K562 (cell line): ENCODE results near the gene ADAMTS10. TPM values are rescaled to one million over a fixed set of nuclear protein-coding genes. Genes with fewer than 3 reads are reported as not detected.

Experiments used
- ARID1B ChIP-seq: fragments of 450-650 bp; IDR thresholded peaks from 2 replicates; pipeline ENCODE4 v1.6.1; 2016; ENCODE audit warnings: antibody characterized with exemption, mild to moderate bottlenecking, inconsistent platforms
- BCL6 ChIP-seq: fragments of 250-450 bp; sonication (Bioruptor Pico); IDR thresholded peaks from 2 replicates; pipeline ENCODE4 v1.4.0; 2020
- BRF1 ChIP-seq: IDR thresholded peaks from 3 replicates; pipeline ENCODE4 v1.6.1; 2011; ENCODE audit warnings: borderline replicate concordance, mild to moderate bottlenecking; ENCODE audit not compliant: insufficient read length; ENCODE audit errors: extremely low read depth
- CBFA2T2 ChIP-seq: fragments of 450-650 bp; conservative IDR thresholded peaks from 2 replicates; pipeline ENCODE4 v1.6.1; 2017; ENCODE audit warnings: mild to moderate bottlenecking
- CBFA2T3 ChIP-seq: fragments of 450-650 bp; IDR thresholded peaks from 2 replicates; pipeline ENCODE4 v1.6.1; 2017
- CBFB ChIP-seq: sonication (generic); formaldehyde crosslinking; IDR thresholded peaks from 2 replicates; pipeline ENCODE4 v1.4.0; 2020; ENCODE audit warnings: mild to moderate bottlenecking, missing genetic modification reagents
- ETV1 ChIP-seq: fragments of 450-650 bp; conservative IDR thresholded peaks from 2 replicates; pipeline ENCODE4 v1.6.1; 2016; ENCODE audit warnings: missing genetic modification characterization, control low read depth, low read depth, missing compliant biosample characterization
- GATAD2B ChIP-seq: fragments of 450-650 bp; IDR thresholded peaks from 2 replicates; pipeline ENCODE4 v1.6.1; 2017; ENCODE audit warnings: mild to moderate bottlenecking, borderline replicate concordance
- HMBOX1 ChIP-seq: sonication (generic); IDR thresholded peaks from 2 replicates; pipeline ENCODE4 v1.6.1; 2016
- JUND ChIP-seq, 2 experiments: IDR thresholded peaks; 2 replicates in 1 of 2; 3 replicates in 1 of 2; pipeline ENCODE4 v1.6.1; 2011; ENCODE audit warnings: borderline replicate concordance in 2 of 2, low read depth in 2 of 2, low read length in 2 of 2, improper control_type of control experiment in 1 of 2, missing biosample characterization in 1 of 2, missing genetic modification characterization in 1 of 2, missing genetic modification reagents in 1 of 2
- KLF16 ChIP-seq: IDR thresholded peaks from 2 replicates; pipeline ENCODE4 v1.6.1; 2016; ENCODE audit warnings: antibody characterized with exemption
- LEF1 ChIP-seq: fragments of 450-650 bp; IDR thresholded peaks from 2 replicates; pipeline ENCODE4 v1.6.1; 2016; ENCODE audit warnings: mild to moderate bottlenecking
- MBD2 ChIP-seq: sonication (generic); IDR thresholded peaks from 2 replicates; pipeline ENCODE4 v1.6.1; 2016; ENCODE audit warnings: low read depth, borderline replicate concordance
- MCM5 ChIP-seq: fragments of 450-650 bp; IDR thresholded peaks from 2 replicates; pipeline ENCODE4 v1.6.1; 2016; ENCODE audit warnings: low read depth
- NBN ChIP-seq: fragments of 450-650 bp; IDR thresholded peaks from 2 replicates; pipeline ENCODE4 v1.6.1; 2016; ENCODE audit warnings: low read depth, mild to moderate bottlenecking
- NCOR1 ChIP-seq: fragments of 450-650 bp; IDR thresholded peaks from 2 replicates; pipeline ENCODE4 v1.6.1; 2016; ENCODE audit warnings: mild to moderate bottlenecking, moderate library complexity
- NR2C1 ChIP-seq, 2 experiments: fragments of 450-650 bp; IDR thresholded peaks; 2 replicates each; pipeline ENCODE4 v1.6.1; 2017; ENCODE audit warnings: mild to moderate bottlenecking in 2 of 2, antibody characterized with exemption in 1 of 2, inconsistent platforms in 1 of 2, missing compliant biosample characterization in 1 of 2, missing genetic modification characterization in 1 of 2
- OTX1 ChIP-seq: fragments of 450-650 bp; formaldehyde crosslinking; IDR thresholded peaks from 2 replicates; pipeline ENCODE4 v1.4.0; 2022; ENCODE audit warnings: mild to moderate bottlenecking
- RBBP5 ChIP-seq: fragments of 200-600 bp; sonication (generic); IDR thresholded peaks from 2 replicates; pipeline ENCODE4 v1.6.1; 2012; ENCODE audit warnings: borderline replicate concordance, mild to moderate bottlenecking, low read length, control low read depth, inconsistent platforms; ENCODE audit not compliant: insufficient read depth, poor library complexity, severe bottlenecking
- RBM39 ChIP-seq: fragments of 200-400 bp; formaldehyde crosslinking; optimal IDR thresholded peaks from 2 replicates; pipeline ENCODE3; 2018; ENCODE audit warnings: low read depth, low read length
- SMAD1 ChIP-seq: fragments of 150-350 bp; IDR thresholded peaks from 2 replicates; pipeline ENCODE4 v1.6.1; 2014; ENCODE audit warnings: low read length, low read depth; ENCODE audit not compliant: partially characterized antibody
- SMARCC2 ChIP-seq: fragments of 450-650 bp; IDR thresholded peaks from 2 replicates; pipeline ENCODE4 v1.6.1; 2017; ENCODE audit warnings: antibody characterized with exemption, moderate library complexity, mild to moderate bottlenecking, low read depth
- SMARCE1 ChIP-seq: fragments of 450-650 bp; IDR thresholded peaks from 2 replicates; pipeline ENCODE4 v1.7.1; 2016; ENCODE audit warnings: mild to moderate bottlenecking
- TARDBP ChIP-seq: fragments of 450-650 bp; IDR thresholded peaks from 2 replicates; pipeline ENCODE4 v1.6.1; 2016
- TOE1 ChIP-seq, 2 experiments: fragments of 450-650 bp in 1 of 2; sonication (generic) in 1 of 2; formaldehyde crosslinking in 1 of 2; IDR thresholded peaks; 2 replicates each; pipeline versions ENCODE4 v1.7.1 to v1.8.0; 2016 to 2022; ENCODE audit warnings: borderline replicate concordance in 2 of 2, mild to moderate bottlenecking in 2 of 2, antibody characterized with exemption in 1 of 2, inconsistent platforms in 1 of 2, low read depth in 1 of 2, missing genetic modification reagents in 1 of 2, moderate library complexity in 1 of 2
- ZKSCAN3 ChIP-seq: fragments of 250-450 bp; sonication (Bioruptor Pico); IDR thresholded peaks from 2 replicates; pipeline ENCODE4 v1.4.0; 2020
- ZNF24 ChIP-seq: fragments of 450-650 bp; IDR thresholded peaks from 2 replicates; pipeline ENCODE4 v1.6.1; 2016
- ZNF280A ChIP-seq: fragments of 450-650 bp; IDR thresholded peaks from 2 replicates; pipeline ENCODE4 v1.6.1; 2018; ENCODE audit warnings: mild to moderate bottlenecking, low read depth; ENCODE audit not compliant: partially characterized antibody
- ZNF583 ChIP-seq: fragments of 250-450 bp; sonication (Bioruptor Pico); IDR thresholded peaks from 2 replicates; pipeline ENCODE4 v1.4.0; 2020
- polyA plus RNA-seq, 8 experiments: library from polyadenylated mRNA; depleted of rRNA in 4 of 8; stranded (reverse) in 5 of 8; unstranded in 3 of 8; fragments of >200 nt; fragmentation: Nextera tagmentation in 2 of 8; fragmentation: Illumina TruSeq in 1 of 8; extraction: Ambion mirVana in 2 of 8; extraction: Trizol in 1 of 8; gene quantifications; 2 replicates each; pipeline versions ENCODE4 v1.2.1 to v1.2.3, GENCODE V29; 2011 to 2014; ENCODE audit warnings: inconsistent platforms in 1 of 8, missing spikeins in 1 of 8
- total RNA-seq, 7 experiments: library from RNA; depleted of rRNA in 6 of 7; stranded (reverse); fragments of >200 nt in 6 of 7; fragmentation: Illumina TruSeq in 2 of 7; extraction: Trizol in 2 of 7; gene quantifications; 2 replicates each; pipeline versions ENCODE4 v1.2.1 to v1.2.3, GENCODE V29; 2011 to 2021; ENCODE audit warnings: low replicate concordance in 1 of 7

ADAMTS10 gene
- total and polyA plus RNA-seq, 9 of the 15 experiments (the other 6 are each of a cell fraction or from before 2014, with no cell fraction given): 0.33 to 1.8 (median 0.57) TPM; not detected in 4

- TF ChIP-seq RBM39 (no peak), ZKSCAN3 (no peak), ZNF280A (no peak), ETV1 (tag) (peak; percentile 51; the same call in 1 of the 2 replicates), ARID1B (peak; percentile 84), GATAD2B (no peak), SMARCC2 (0 out of 2 replicates have a peak, but pooled peaks have one; percentile 37), KLF16 (0 out of 2 replicates have a peak, but pooled peaks have one; percentile 11), SMARCE1 (peak; percentile 91), ZNF583 (CRISPR knock-in tag) (no peak), CBFA2T2 (peak; percentile 21; the same call in 1 of the 2 replicates), ZNF24 (peak; percentile 99), HMBOX1 (peak; percentile 82), BRF1 (no peak), NR2C1 (IDR thresholded peaks at IDR 0.05) (no peak), NR2C1 (tag; IDR thresholded peaks at IDR 0.05) (no peak), RBBP5 (peak; percentile 29), MCM5 (no peak), SMAD1 (no peak), NCOR1 (peak; percentile 53; the same call in 1 of the 2 replicates), TARDBP (no peak), JUND (IDR thresholded peaks at IDR 0.05; ENCODE audit: borderline replicate concordance, low read depth, low read length) (peak; percentile 95), JUND (tag; IDR thresholded peaks at IDR 0.05; ENCODE audit: borderline replicate concordance, low read depth, low read length) (peak; percentile 86; the same call in 2 of the 3 replicates), OTX1 (0 out of 2 replicates have a peak, but pooled peaks have one; percentile 68), MBD2 (peak; percentile 21; the same call in 1 of the 2 replicates), LEF1 (peak; percentile 90), CBFA2T3 (peak; percentile 62), BCL6 (no peak), CBFB (CRISPR knock-in tag) (peak; percentile 97), TOE1 (IDR thresholded peaks at IDR 0.05; ENCODE audit: borderline replicate concordance) (0 out of 2 replicates have a peak, but pooled peaks have one; percentile 13), TOE1 (CRISPR knock-in tag; IDR thresholded peaks at IDR 0.05; ENCODE audit: borderline replicate concordance, low read depth) (no peak), NBN (peak; percentile 39; the same call in 1 of the 2 replicates)
Observed at GRCh38 chr19:8569066-8569771, 41.3 kb downstream of the ADAMTS10 start (continued).
